NT2/D1 (cell line): ENCODE data around the gene LPP.

Source experiments
- DNase-seq: peaks from one replicate; pipeline ENCODE4 v3.0.0-alpha.2; 2011; ENCODE audit warnings: low read depth, low spot score
- H3K27me3 ChIP-seq: 2 replicates; pipeline ENCODE4 v1.6.0; 2011; ENCODE audit warnings: mild to moderate bottlenecking; ENCODE audit not compliant: insufficient read length, insufficient read depth
- H3K36me3 ChIP-seq: 2 replicates; pipeline ENCODE4 v1.6.1; 2011; ENCODE audit warnings: mild to moderate bottlenecking, low read length, mixed read lengths; ENCODE audit not compliant: insufficient read depth, insufficient read length
- H3K4me1 ChIP-seq: 2 replicates; pipeline ENCODE4 v1.5.1; 2011; ENCODE audit not compliant: insufficient read depth, insufficient read length
- H3K4me3 ChIP-seq: 2 replicates; pipeline ENCODE4 v1.5.1; 2011; ENCODE audit warnings: low read depth; ENCODE audit not compliant: insufficient read length
- H3K9ac ChIP-seq: 2 replicates; pipeline ENCODE4 v1.6.0; 2011; ENCODE audit warnings: low read depth; ENCODE audit not compliant: insufficient read length
- H3K9me3 ChIP-seq: 2 replicates; pipeline ENCODE4 v1.5.1; 2011; ENCODE audit warnings: mild to moderate bottlenecking, low read length; ENCODE audit not compliant: insufficient read depth
- SUZ12 ChIP-seq: IDR thresholded peaks from 2 replicates; pipeline ENCODE4 v1.6.1; 2011; ENCODE audit not compliant: insufficient read length, insufficient read depth; ENCODE audit errors: extremely low read depth
- YY1 ChIP-seq: IDR thresholded peaks from 2 replicates; pipeline ENCODE4 v1.6.1; 2011; ENCODE audit not compliant: insufficient read length, insufficient read depth
- ZNF274 ChIP-seq: IDR thresholded peaks from 2 replicates; pipeline ENCODE4 v1.6.1; 2011; ENCODE audit warnings: mild to moderate bottlenecking, low read depth, low read length

The LPP gene

GRCh38 chr3:188191460-188191859 lies 37.5 kb downstream of the LPP start:
- no peak for TF ChIP-seq SUZ12
- no peak for TF ChIP-seq ZNF274
- TF ChIP-seq YY1 = no peak

DNA sequence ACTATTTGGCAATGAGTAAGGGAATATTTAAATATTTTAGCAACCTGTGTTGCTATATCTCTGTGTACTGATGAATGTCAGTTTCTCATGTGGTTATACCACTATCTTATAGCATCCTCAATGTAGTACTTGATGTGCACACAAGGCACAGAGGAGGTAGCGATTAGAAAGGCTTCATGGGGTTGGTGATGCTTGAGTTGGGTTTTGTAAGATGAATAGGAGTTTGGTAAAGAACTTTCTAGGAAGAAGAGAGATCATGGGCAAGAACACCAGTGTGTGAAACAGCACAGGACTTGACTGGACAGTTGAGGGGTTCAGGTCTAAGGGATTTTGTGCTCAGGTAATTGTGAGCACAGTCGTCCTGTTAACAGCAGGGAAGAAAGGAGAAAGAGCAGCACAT lies 38.1 kb downstream of the LPP start:
- Histone ChIP-seq H3K4me3 (no peak overlapping the region), H3K27me3 (no peaks in the 10 kb centered on the region), H3K9me3 (no peaks in the 10 kb centered on the region), H3K9ac (no peak overlapping the region), H3K4me1 (peaks cover 10% of the 10 kb centered on the region), H3K36me3 (peaks cover 19% of the 10 kb centered on the region)
- TF ChIP-seq SUZ12 (no peak), YY1 (no peak), ZNF274 (no peak)
- DNase-seq = no peak

More at GRCh38 chr3:188191460-188191859, 37.5 kb downstream of the LPP start:
- peaks cover 4% of the 10 kb centered on the region for H3K4me1 ChIP-seq
- H3K9ac ChIP-seq = no peak overlapping the region
- H3K27me3 ChIP-seq = no peaks in the 10 kb centered on the region
- DNase-seq = no peak
- H3K36me3 ChIP-seq = peaks cover 19% of the 10 kb centered on the region
- no peaks in the 10 kb centered on the region for H3K9me3 ChIP-seq
- no peak overlapping the region for H3K4me3 ChIP-seq

- Histone ChIP-seq H3K9me3 (no peaks in the 10 kb centered on the region), H3K27me3 (no peaks in the 10 kb centered on the region), H3K4me3 (no peak overlapping the region), H3K36me3 (peaks cover 26% of the 10 kb centered on the region), H3K9ac (no peak overlapping the region), H3K4me1 (peaks cover 17% of the 10 kb centered on the region)
- DNase-seq = no peak
- no peak for TF ChIP-seq YY1
- TF ChIP-seq ZNF274 = no peak
- no peak for TF ChIP-seq SUZ12
Observed at GRCh38 chr3:188194332-188194731, 40.4 kb downstream of the LPP start.

DNA sequence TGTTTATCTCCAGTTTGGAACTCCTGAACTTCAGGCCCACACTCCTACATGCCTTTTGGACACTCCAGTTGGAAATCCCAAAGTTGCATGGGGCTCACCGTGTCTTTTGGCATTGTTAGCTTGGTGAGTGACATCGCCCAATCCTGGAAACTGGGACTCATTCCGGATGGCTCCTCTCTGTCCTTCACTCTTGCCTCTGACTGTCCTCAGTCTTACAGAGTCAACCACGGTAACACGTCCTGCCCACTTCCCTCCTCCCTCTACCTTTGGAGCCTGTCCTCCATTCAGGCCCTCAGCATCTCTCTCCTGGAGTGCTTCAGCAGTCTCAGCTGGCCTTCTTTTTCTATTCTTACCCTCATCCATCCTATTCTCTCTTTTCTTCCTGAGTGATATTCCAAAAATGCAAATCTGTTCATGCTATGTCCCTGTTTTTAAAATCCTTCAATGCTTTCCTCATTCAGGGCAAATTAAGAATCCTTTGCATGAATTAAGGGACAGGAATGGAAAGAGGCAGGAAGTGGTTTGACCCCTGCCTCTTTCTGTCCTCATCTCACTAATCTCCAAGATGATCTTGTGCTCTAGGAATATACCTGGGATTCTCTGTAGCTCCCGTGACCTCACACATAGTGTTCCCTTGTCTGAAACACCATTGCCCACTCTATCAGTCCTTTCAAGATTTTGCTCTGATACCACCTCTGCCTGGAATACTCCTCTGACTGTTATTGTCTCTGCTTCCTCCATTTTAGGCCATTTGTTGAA lies 42.5 kb downstream of the LPP start:
- peaks cover 24% of the 10 kb centered on the region for H3K36me3 ChIP-seq
- DNase-seq = no peak
- H3K27me3 ChIP-seq = no peaks in the 10 kb centered on the region
- H3K4me1 ChIP-seq = peaks cover 17% of the 10 kb centered on the region
- H3K4me3 ChIP-seq = no peak overlapping the region
- no peak for TF ChIP-seq ZNF274
- no peak for TF ChIP-seq SUZ12
- no peak for TF ChIP-seq YY1
- no peak overlapping the region for H3K9ac ChIP-seq
- H3K9me3 ChIP-seq = no peaks in the 10 kb centered on the region

- H3K4me3 ChIP-seq = no peak overlapping the region
- H3K9me3 ChIP-seq = no peaks in the 10 kb centered on the region
- TF ChIP-seq SUZ12 = no peak
- no peak for TF ChIP-seq YY1
- TF ChIP-seq ZNF274 = no peak
- DNase-seq = peak; percentile 49
- peaks cover 15% of the 10 kb centered on the region for H3K36me3 ChIP-seq
- no peaks in the 10 kb centered on the region for H3K27me3 ChIP-seq
- peaks cover 17% of the 10 kb centered on the region for H3K4me1 ChIP-seq
- H3K9ac ChIP-seq = no peak overlapping the region
Observed at GRCh38 chr3:188197388-188197847, 43.5 kb downstream of the LPP start.

- Histone ChIP-seq H3K9me3 (no peaks in the 10 kb centered on the region), H3K4me3 (no peak overlapping the region), H3K27me3 (no peaks in the 10 kb centered on the region), H3K36me3 (peaks cover 9% of the 10 kb centered on the region), H3K4me1 (peaks cover 17% of the 10 kb centered on the region), H3K9ac (no peak overlapping the region)
- TF ChIP-seq ZNF274 = no peak
- no peak for DNase-seq
Observed at GRCh38 chr3:188198001-188198400, 44.0 kb downstream of the LPP start.

DNA sequence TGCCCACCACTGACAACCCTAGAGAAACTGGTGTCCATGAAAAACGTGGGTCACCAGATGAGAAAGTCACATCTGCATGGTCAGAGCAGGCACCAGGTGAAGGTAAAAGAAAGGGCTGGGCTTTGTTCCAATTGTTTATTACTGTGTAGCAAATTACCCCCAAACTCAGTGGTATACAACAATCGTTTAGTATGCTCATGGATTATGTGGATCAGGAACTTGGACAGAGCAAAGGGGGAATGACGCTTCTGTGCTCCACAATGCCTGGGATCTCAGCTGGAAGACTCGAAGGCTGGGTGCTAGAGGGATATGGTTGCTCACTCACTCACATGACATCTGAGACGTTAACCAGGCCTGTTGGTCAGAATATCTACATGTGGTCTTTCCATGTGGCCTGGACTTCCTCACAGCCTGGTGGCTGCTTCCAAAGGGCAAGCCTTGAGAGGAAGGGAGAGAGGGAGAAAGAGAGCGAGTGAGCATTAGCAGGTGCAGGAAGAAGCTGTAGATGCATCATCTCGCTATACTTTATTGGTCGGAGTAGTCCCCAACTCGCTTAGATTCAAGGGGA lies 44.9 kb downstream of the LPP start:
- no peak for DNase-seq
- no peak overlapping the region for H3K4me3 ChIP-seq
- no peaks in the 10 kb centered on the region for H3K9me3 ChIP-seq
- no peaks in the 10 kb centered on the region for H3K27me3 ChIP-seq
- no peak overlapping the region for H3K9ac ChIP-seq
- TF ChIP-seq SUZ12 (no peak), ZNF274 (no peak), YY1 (no peak)
- H3K36me3 ChIP-seq = peaks cover 7% of the 10 kb centered on the region
- H3K4me1 ChIP-seq = peaks cover 17% of the 10 kb centered on the region
